IMR-90 (cell line): ENCODE data around the gene HS3ST1. TPM values are rescaled to one million over a fixed set of nuclear protein-coding genes. Genes with fewer than 3 reads are reported as not detected.

ENCODE experiments used
- ATAC-seq: fragments of 200-7000 bp; cut with Tn5 transposase; 2 replicates; pipeline ENCODE4 v1.9.1; 2020; ENCODE audit warnings: low read depth, mild to moderate bottlenecking, moderate library complexity
- BruUV-seq: library from RNA; stranded (reverse); fragments of 400-500 nt; replicated peaks from 2 replicates; lab custom pipeline; 2021; lab: Mats Ljungman, UMichigan
- CTCF ChIA-PET: fragments of 300-600 bp; formaldehyde crosslinking; extraction: SDS; loops from one replicate; lab custom pipeline; 2021; ENCODE audit warnings: antibody characterized with exemption; lab: Yijun Ruan, JAX
- POLR2A ChIA-PET: fragments of 300-600 bp; sonication (Branson Sonifier 250); formaldehyde crosslinking; loops from one replicate; lab custom pipeline; 2022; ENCODE audit warnings: antibody characterized with exemption; ENCODE audit not compliant: unreplicated experiment; lab: Charles Lee
- DNase-seq: peaks from one replicate; pipeline ENCODE4 v3.0.0; 2013
- H2AFZ ChIP-seq: replicated peaks from 2 replicates; pipeline ENCODE3; 2013; ENCODE audit warnings: low read length, mild to moderate bottlenecking; ENCODE audit not compliant: poor library complexity
- H2AK5ac ChIP-seq: 2 replicates; pipeline ENCODE4 v1.6.1; 2013; ENCODE audit warnings: low read depth, low read length, inconsistent platforms
- H2AK9ac ChIP-seq: replicated peaks from 2 replicates; pipeline ENCODE3; 2013; ENCODE audit warnings: mild to moderate bottlenecking, low read depth, low read length, moderate library complexity; ENCODE audit not compliant: poor library complexity
- H2BK120ac ChIP-seq: 2 replicates; pipeline ENCODE4 v1.6.1; 2013; ENCODE audit warnings: low read depth, low read length, inconsistent platforms
- H2BK15ac ChIP-seq: 3 replicates; pipeline ENCODE4 v1.6.1; 2013; ENCODE audit warnings: low read depth, low read length, inconsistent platforms
- H2BK20ac ChIP-seq: 2 replicates; pipeline ENCODE4 v1.6.1; 2013; ENCODE audit warnings: low read depth, mild to moderate bottlenecking, inconsistent platforms, low read length, moderate library complexity
- H2BK5ac ChIP-seq: 2 replicates; pipeline ENCODE4 v1.6.1; 2013; ENCODE audit warnings: mild to moderate bottlenecking, low read depth, low read length, inconsistent platforms; ENCODE audit not compliant: poor library complexity, severe bottlenecking
- H3K14ac ChIP-seq: replicated peaks from 2 replicates; pipeline ENCODE4 v1.6.1; 2013; ENCODE audit warnings: low read depth, low read length, inconsistent platforms
- H3K18ac ChIP-seq: 2 replicates; pipeline ENCODE4 v1.6.1; 2013; ENCODE audit warnings: low read depth, low read length, control low read depth
- H3K23ac ChIP-seq: 2 replicates; pipeline ENCODE4 v1.6.1; 2013; ENCODE audit warnings: low read depth, low read length, inconsistent platforms
- H3K27ac ChIP-seq: 2 replicates; pipeline ENCODE4 v1.5.1; 2013; ENCODE audit warnings: mild to moderate bottlenecking, control low read depth, low read length; ENCODE audit not compliant: insufficient read depth
- H3K27me3 ChIP-seq: 2 replicates; pipeline ENCODE4 v1.6.1; 2013; ENCODE audit warnings: low read length; ENCODE audit not compliant: control insufficient read depth, insufficient read depth
- H3K36me3 ChIP-seq: 2 replicates; pipeline ENCODE4 v1.6.1; 2013; ENCODE audit warnings: low read length, mixed read lengths; ENCODE audit not compliant: control insufficient read depth, insufficient read depth
- H3K4ac ChIP-seq: 2 replicates; pipeline ENCODE4 v1.6.1; 2013; ENCODE audit warnings: low read depth, low read length, inconsistent platforms
- H3K4me1 ChIP-seq: 2 replicates; pipeline ENCODE4 v1.6.1; 2013; ENCODE audit warnings: low read length, mixed read lengths; ENCODE audit not compliant: control insufficient read depth, insufficient read depth
- H3K4me2 ChIP-seq: 2 replicates; pipeline ENCODE4 v1.6.1; 2013; ENCODE audit warnings: low read depth, mild to moderate bottlenecking, control low read depth, low read length, moderate library complexity
- H3K4me3 ChIP-seq: 2 replicates; pipeline ENCODE4 v1.5.1; 2013; ENCODE audit warnings: low read depth, mild to moderate bottlenecking, control low read depth, low read length, moderate library complexity; ENCODE audit not compliant: insufficient read depth
- H3K56ac ChIP-seq: 2 replicates; pipeline ENCODE4 v1.6.1; 2013; ENCODE audit warnings: low read length, inconsistent platforms; ENCODE audit not compliant: insufficient read depth; ENCODE audit errors: extremely low read depth
- H3K79me1 ChIP-seq, 2 experiments: 2 replicates each; pipeline ENCODE4 v1.6.1; 2013; ENCODE audit warnings: low read length in 2 of 2, inconsistent platforms in 1 of 2, low read depth in 1 of 2
- H3K9ac ChIP-seq: 2 replicates; pipeline ENCODE4 v1.6.1; 2013; ENCODE audit warnings: low read depth, low read length, control low read depth
- H3K9me1 ChIP-seq: 2 replicates; pipeline ENCODE4 v1.6.1; 2013; ENCODE audit warnings: low read length, inconsistent platforms; ENCODE audit not compliant: insufficient read depth
- H3K9me3 ChIP-seq: 2 replicates; pipeline ENCODE4 v1.6.1; 2013; ENCODE audit warnings: low read length; ENCODE audit not compliant: control insufficient read depth, insufficient read depth
- H4K20me1 ChIP-seq: 2 replicates; pipeline ENCODE4 v1.6.1; 2013; ENCODE audit warnings: low read length, inconsistent platforms; ENCODE audit not compliant: insufficient read depth
- H4K5ac ChIP-seq: 2 replicates; pipeline ENCODE4 v1.6.1; 2013; ENCODE audit warnings: mild to moderate bottlenecking, low read depth, low read length, control low read depth
- H4K8ac ChIP-seq, 2 experiments: 2 replicates each; pipeline ENCODE4 v1.6.1; 2013; ENCODE audit warnings: low read depth in 2 of 2, low read length in 2 of 2, control low read depth in 1 of 2, inconsistent platforms in 1 of 2
- H4K91ac ChIP-seq: 2 replicates; pipeline ENCODE4 v1.6.1; 2013; ENCODE audit warnings: low read depth, low read length, inconsistent platforms; ENCODE audit not compliant: insufficient read depth
- NFE2L2 ChIP-seq: fragments of 150-350 bp; IDR thresholded peaks from 2 replicates; pipeline ENCODE4 v1.6.1; 2016; ENCODE audit warnings: low read depth, mild to moderate bottlenecking, low read length
- RAD21 ChIP-seq: IDR thresholded peaks from 2 replicates; pipeline ENCODE4 v1.6.1; 2012; ENCODE audit warnings: low read length, improper control_type of control experiment
- dilution Hi-C: fragments of 300-500 bp; cut with HindIII; formaldehyde crosslinking; loops from one replicate; pipeline ENCODE4 v1.14.3; 2018; ENCODE audit warnings: low sequenced_read_pairs; ENCODE audit not compliant: unreplicated experiment
- in situ Hi-C: fragments of 300-500 bp; cut with MboI; formaldehyde crosslinking; loops from 3 replicates; pipeline ENCODE4 v1.14.3; 2019; ENCODE audit warnings: low sequenced_read_pairs, inconsistent platforms, mixed read lengths
- intact Hi-C: fragments of 100-400 bp; cut with micrococcal nuclease; formaldehyde crosslinking; loops from 2 replicates; pipeline ENCODE4 v1.10.0; 2022
- polyA plus RNA-seq, 3 experiments: library from polyadenylated mRNA; depleted of rRNA; stranded (reverse); fragments of >200 nt; gene quantifications; 2 replicates each; pipeline ENCODE4 v1.2.3, GENCODE V29; 2012; ENCODE audit warnings: low replicate concordance in 1 of 3
- total RNA-seq: library from RNA; depleted of rRNA; stranded (reverse); fragments of >200 nt; gene quantifications from 2 replicates; pipeline ENCODE4 v1.2.3, GENCODE V29; 2012

The HS3ST1 gene
- total and polyA plus RNA-seq, 2 of the 4 experiments (the other 2 are of a cell fraction): 0.09 TPM; not detected in 1

GRCh38 chr4:11366859-11367258 lies 61.8 kb downstream of the HS3ST1 start:
- H3K4ac ChIP-seq: no peak overlapping the region
- no peak for DNase-seq
- no peak overlapping the region for H2BK20ac ChIP-seq
- no peak overlapping the region for H3K14ac ChIP-seq
- dilution Hi-C loops: no loop called here
- no peak overlapping the region for H2BK5ac ChIP-seq
- ChIA-PET POLR2A (no interaction called here), CTCF (no interaction called here)
- no peak overlapping the region for H2AK9ac ChIP-seq
- no peak overlapping the region for H2BK120ac ChIP-seq
- H3K9ac ChIP-seq: no peak overlapping the region
- no peaks in the 10 kb centered on the region for H3K9me1 ChIP-seq
- no peaks in the 10 kb centered on the region for H3K27me3 ChIP-seq
- no peak overlapping the region for H3K4me3 ChIP-seq
- H2BK15ac ChIP-seq: no peak overlapping the region
- no peak overlapping the region for H3K18ac ChIP-seq
- intact Hi-C loops: no loop called here
- no peaks in the 10 kb centered on the region for H3K36me3 ChIP-seq
- in situ Hi-C loops: no loop called here
- no peak overlapping the region for H4K5ac ChIP-seq
- H2AFZ ChIP-seq: no peak overlapping the region
- ATAC-seq: no peak
- H2AK5ac ChIP-seq: no peak overlapping the region
- H3K4me2 ChIP-seq: no peak overlapping the region
- H3K56ac ChIP-seq: no peak overlapping the region
- H4K20me1 ChIP-seq: no peaks in the 10 kb centered on the region
- H4K91ac ChIP-seq: no peak overlapping the region
- H3K27ac ChIP-seq: no peak overlapping the region
- H3K4me1 ChIP-seq: no peaks in the 10 kb centered on the region
- H3K9me3 ChIP-seq: no peaks in the 10 kb centered on the region
- BruUV-seq: no TSS peak
- H3K79me1 ChIP-seq: no peaks in the 10 kb centered on the region
- no peak overlapping the region for H3K23ac ChIP-seq
- TF ChIP-seq RAD21 (no peak), NFE2L2 (no peak)
- no peak overlapping the region for H4K8ac ChIP-seq
